H1 (cell line): ENCODE results near the gene ICAM2. TPM values are rescaled to one million over a fixed set of nuclear protein-coding genes. Genes with fewer than 3 reads are reported as not detected.

Source experiments
- CTCF ChIA-PET: fragments of 300-600 bp; sonication (Branson Sonifier 250); formaldehyde crosslinking; loops from one replicate; lab custom pipeline; 2021; ENCODE audit not compliant: partially characterized antibody; lab: Charles Lee
- POLR2A ChIA-PET: fragments of 300-600 bp; sonication (Branson Sonifier 250); formaldehyde crosslinking; loops from one replicate; lab custom pipeline; 2021; ENCODE audit warnings: inconsistent platforms; ENCODE audit not compliant: partially characterized antibody; lab: Charles Lee
- DNase-seq, 2 experiments: peaks; one replicate each; pipeline versions ENCODE4 v3.0.0 to v3.0.0-alpha.2; 2010 to 2022; ENCODE audit warnings: low spot score in 2 of 2, low read depth in 1 of 2, mixed read lengths in 1 of 2
- FAIRE-seq: peaks from 2 replicates; lab custom pipeline; 2011; peaks lifted over from hg19 to GRCh38; lab: Jason Lieb, UNC
- H2AFZ ChIP-seq: 2 replicates; pipeline ENCODE4 v1.8.1; 2012; ENCODE audit warnings: low read length, inconsistent platforms
- H2AK5ac ChIP-seq: 2 replicates; pipeline ENCODE4 v1.6.1; 2013; ENCODE audit warnings: low read depth, low read length
- H2BK120ac ChIP-seq: replicated peaks from 2 replicates; pipeline ENCODE3; 2013; ENCODE audit warnings: low read depth, low read length, inconsistent platforms
- H2BK12ac ChIP-seq: 2 replicates; pipeline ENCODE4 v1.6.1; 2013; ENCODE audit warnings: low read depth, low read length
- H2BK15ac ChIP-seq: 2 replicates; pipeline ENCODE4 v1.6.1; 2013; ENCODE audit warnings: low read length
- H2BK20ac ChIP-seq: 2 replicates; pipeline ENCODE4 v1.6.1; 2013; ENCODE audit warnings: low read length
- H2BK5ac ChIP-seq: 2 replicates; pipeline ENCODE4 v1.6.1; 2013; ENCODE audit warnings: low read depth, low read length
- H3K14ac ChIP-seq: 2 replicates; pipeline ENCODE4 v1.6.1; 2013; ENCODE audit warnings: inconsistent platforms; ENCODE audit not compliant: insufficient read length
- H3K18ac ChIP-seq: 2 replicates; pipeline ENCODE4 v1.6.1; 2013; ENCODE audit warnings: low read length; ENCODE audit errors: extremely low read depth
- H3K23ac ChIP-seq: 2 replicates; pipeline ENCODE4 v1.6.1; 2013; ENCODE audit warnings: inconsistent platforms; ENCODE audit not compliant: insufficient read length
- H3K23me2 ChIP-seq: 2 replicates; pipeline ENCODE4 v1.6.1; 2013; ENCODE audit warnings: low read depth, low read length
- H3K27ac ChIP-seq: 2 replicates; pipeline ENCODE4 v1.6.1; 2011; ENCODE audit warnings: low read depth, low read length, inconsistent platforms
- H3K27me3 ChIP-seq, 4 experiments: replicated peaks in 1 of 4; 1 replicate in 1 of 4; 2 replicates in 3 of 4; pipeline versions ENCODE4 v1.6.1 to v1.8.1; 2011 to 2013; ENCODE audit warnings: low read length in 3 of 4, mild to moderate bottlenecking in 3 of 4, inconsistent platforms in 2 of 4, mixed read lengths in 2 of 4, moderate library complexity in 1 of 4; ENCODE audit not compliant: control insufficient read depth in 3 of 4, insufficient read depth in 3 of 4; ENCODE audit errors: extremely low read depth in 1 of 4
- H3K36me3 ChIP-seq, 4 experiments: 2 replicates each; pipeline versions ENCODE4 v1.6.1 to v1.8.1; 2011 to 2013; ENCODE audit warnings: mild to moderate bottlenecking in 4 of 4, low read length in 3 of 4, moderate library complexity in 2 of 4, control low read depth in 1 of 4, inconsistent platforms in 1 of 4; ENCODE audit not compliant: insufficient read depth in 4 of 4, control insufficient read depth in 2 of 4
- H3K4ac ChIP-seq: replicated peaks from 2 replicates; pipeline ENCODE3; 2013; ENCODE audit warnings: low read length, low read depth, mixed read lengths, inconsistent platforms; ENCODE audit not compliant: insufficient read length
- H3K4me1 ChIP-seq, 4 experiments: replicated peaks in 1 of 4; 1 replicate in 1 of 4; 2 replicates in 3 of 4; pipeline versions ENCODE4 v1.6.1 to v1.8.1; 2011 to 2013; ENCODE audit warnings: low read length in 3 of 4, inconsistent platforms in 2 of 4, mixed read lengths in 1 of 4; ENCODE audit not compliant: insufficient read depth in 4 of 4, control insufficient read depth in 3 of 4
- H3K4me2 ChIP-seq, 2 experiments: 2 replicates each; pipeline versions ENCODE4 v1.6.1 to v1.8.1; 2011 to 2013; ENCODE audit warnings: low read depth in 2 of 2, low read length in 2 of 2, control low read depth in 1 of 2, inconsistent platforms in 1 of 2, mild to moderate bottlenecking in 1 of 2; ENCODE audit not compliant: insufficient read depth in 1 of 2
- H3K4me3 ChIP-seq, 4 experiments: fragments of 200-600, 300-600 bp in 1 of 4; sonication (generic), shearing (Covaris generic), sonication (Bioruptor Twin) in 1 of 4; 2 replicates each; pipeline versions ENCODE4 v1.5.1 to v1.8.1; 2011 to 2016; ENCODE audit warnings: low read length in 4 of 4, low read depth in 3 of 4, control low read depth in 2 of 4, inconsistent platforms in 2 of 4, mild to moderate bottlenecking in 2 of 4, mixed read lengths in 1 of 4, moderate library complexity in 1 of 4; ENCODE audit not compliant: insufficient read depth in 2 of 4; ENCODE audit errors: extremely low read depth in 1 of 4
- H3K56ac ChIP-seq: replicated peaks from 2 replicates; pipeline ENCODE3; 2013; ENCODE audit warnings: low read depth, mild to moderate bottlenecking, mixed read lengths, low read length, inconsistent platforms; ENCODE audit not compliant: insufficient read length
- H3K79me1 ChIP-seq: 2 replicates; pipeline ENCODE4 v1.6.1; 2013; ENCODE audit warnings: low read depth, low read length, control low read depth
- H3K79me2 ChIP-seq, 2 experiments: 2 replicates each; pipeline versions ENCODE4 v1.6.1 to v1.8.1; 2012 to 2013; ENCODE audit warnings: low read length in 2 of 2, mild to moderate bottlenecking in 2 of 2, inconsistent platforms in 1 of 2; ENCODE audit not compliant: insufficient read depth in 2 of 2, control insufficient read depth in 1 of 2
- H3K9ac ChIP-seq, 4 experiments: replicated peaks in 1 of 4; 1 replicate in 1 of 4; 2 replicates in 3 of 4; pipeline versions ENCODE4 v1.6.1 to v1.8.1; 2011 to 2013; ENCODE audit warnings: low read depth in 3 of 4, low read length in 3 of 4, control low read depth in 2 of 4, mild to moderate bottlenecking in 2 of 4, moderate library complexity in 2 of 4, inconsistent platforms in 1 of 4; ENCODE audit errors: extremely low read depth in 1 of 4
- H3K9me3 ChIP-seq, 2 experiments: 2 replicates each; pipeline versions ENCODE4 v1.6.1 to v1.8.1; 2012 to 2013; ENCODE audit warnings: mild to moderate bottlenecking in 2 of 2, moderate library complexity in 2 of 2, control low read depth in 1 of 2, inconsistent platforms in 1 of 2, low read depth in 1 of 2, low read length in 1 of 2, mixed read lengths in 1 of 2; ENCODE audit not compliant: insufficient read depth in 2 of 2
- H4K20me1 ChIP-seq, 2 experiments: replicated peaks in 1 of 2; 2 replicates each; pipeline versions ENCODE3 to v1.8.1; 2011 to 2013; ENCODE audit warnings: inconsistent platforms in 2 of 2, low read length in 2 of 2, mild to moderate bottlenecking in 1 of 2; ENCODE audit not compliant: insufficient read depth in 2 of 2, control insufficient read depth in 1 of 2
- H4K5ac ChIP-seq: 2 replicates; pipeline ENCODE4 v1.6.1; 2013; ENCODE audit warnings: low read length, low read depth, mixed read lengths, inconsistent platforms; ENCODE audit not compliant: insufficient read length
- H4K8ac ChIP-seq: 2 replicates; pipeline ENCODE4 v1.8.0; 2013; ENCODE audit warnings: mild to moderate bottlenecking, moderate library complexity, low read length, inconsistent platforms; ENCODE audit not compliant: insufficient read depth; ENCODE audit errors: extremely low read depth
- H4K91ac ChIP-seq: replicated peaks from 2 replicates; pipeline ENCODE3; 2013; ENCODE audit warnings: low read length, mixed read lengths, inconsistent platforms; ENCODE audit not compliant: insufficient read length
- CTBP2 ChIP-seq: IDR thresholded peaks from 2 replicates; pipeline ENCODE4 v1.7.0; 2011; ENCODE audit warnings: borderline replicate concordance, mild to moderate bottlenecking, moderate library complexity, mixed read lengths, low read length; ENCODE audit not compliant: insufficient read depth, insufficient read length
- GTF2F1 ChIP-seq: IDR thresholded peaks from 2 replicates; pipeline ENCODE4 v1.6.1; 2012; ENCODE audit warnings: low read depth, low read length, improper control_type of control experiment, borderline replicate concordance
- HDAC2 ChIP-seq, 2 experiments: fragments of 300-600 bp in 1 of 2; sonication (generic) in 1 of 2; IDR thresholded peaks; 2 replicates each; pipeline ENCODE4 v1.6.1; 2011 to 2012; ENCODE audit warnings: low read depth in 2 of 2, low read length in 2 of 2, mild to moderate bottlenecking in 2 of 2, moderate library complexity in 2 of 2, borderline replicate concordance in 1 of 2, inconsistent platforms in 1 of 2
- HDAC6 ChIP-seq: IDR thresholded peaks from one replicate; pipeline ENCODE4 v1.7.1; 2012; ENCODE audit warnings: low read depth, mild to moderate bottlenecking, inconsistent platforms, low read length, moderate library complexity
- JUND ChIP-seq: IDR thresholded peaks from 2 replicates; pipeline ENCODE4 v1.6.1; 2011; ENCODE audit warnings: mild to moderate bottlenecking, improper control_type of control experiment, low read length
- RFX5 ChIP-seq: IDR thresholded peaks from 2 replicates; pipeline ENCODE4 v1.6.1; 2011; ENCODE audit warnings: low read depth, low read length, improper control_type of control experiment, borderline replicate concordance
- RXRA ChIP-seq: IDR thresholded peaks from 2 replicates; pipeline ENCODE4 v1.6.1; 2011; ENCODE audit warnings: low read depth, mild to moderate bottlenecking, low read length, moderate library complexity; ENCODE audit not compliant: insufficient read depth
- SAP30 ChIP-seq: fragments of 300-600 bp; sonication (generic); IDR thresholded peaks from 2 replicates; pipeline ENCODE4 v1.7.1; 2012; ENCODE audit warnings: low read length, moderate library complexity, mild to moderate bottlenecking, inconsistent platforms; ENCODE audit not compliant: insufficient read depth, insufficient replicate concordance
- SIX5 ChIP-seq: IDR thresholded peaks from 2 replicates; pipeline ENCODE4 v1.6.1; 2011; ENCODE audit warnings: mild to moderate bottlenecking, low read depth, low read length
- SP2 ChIP-seq: IDR thresholded peaks from 2 replicates; pipeline ENCODE4 v1.6.1; 2012; ENCODE audit warnings: mild to moderate bottlenecking, low read length, inconsistent platforms
- TEAD4 ChIP-seq: IDR thresholded peaks from 2 replicates; pipeline ENCODE4 v1.6.1; 2012; ENCODE audit warnings: low read depth, low read length, inconsistent platforms, mixed read lengths
- WGBS, 2 experiments: shearing (Covaris generic) in 1 of 2; methylation state at CpG; one replicate each; pipeline versions ENCODE4 v1.1.6 to v1.1.7; 2013 to 2015; ENCODE audit warnings: low lambda C conversion rate in 2 of 2, mixed read lengths in 2 of 2, inconsistent platforms in 1 of 2, low coverage in 1 of 2, missing lambda C conversion rate in 1 of 2; ENCODE audit not compliant: insufficient replicate concordance in 2 of 2, insufficient coverage in 1 of 2, insufficient read length in 1 of 2; ENCODE audit errors: extremely low coverage in 1 of 2, missing lambda C conversion rate in 1 of 2; 5-methylcytosine and 5-hydroxymethylcytosine counted together
- polyA plus RNA-seq, 7 experiments: library from polyadenylated mRNA; depleted of rRNA in 3 of 7; stranded (reverse) in 5 of 7; unstranded in 2 of 7; fragments of >200 nt in 5 of 7; fragments of 200-250 nt in 2 of 7; gene quantifications; 1 replicate in 5 of 7; 2 replicates in 1 of 7; 4 replicates in 1 of 7; pipeline versions ENCODE4 v1.2.1 to v1.2.3, GENCODE V29; 2011 to 2013; ENCODE audit warnings: missing spikeins in 2 of 7, mixed read lengths in 2 of 7
- total RNA-seq: library from RNA; stranded (reverse); fragmentation: NEBNext Ultra II Directional; extraction: Animal tissue kit (Norgen Biotek cat#: 25700); gene quantifications from 2 replicates; pipeline ENCODE4 v1.2.1, GENCODE V29; 2021

ICAM2 gene
- total and polyA plus RNA-seq, 2 of the 8 experiments (the other 6 are each of a cell fraction or from before 2014, with no cell fraction given), result 0.45 to 0.63 TPM

- H3K79me2 ChIP-seq, result no peaks in the 10 kb centered on the region
- peaks cover 3 to 9% (median 6%) of the 10 kb centered on the region in 4 experiments for H3K4me1 ChIP-seq
- FAIRE-seq (no peak), DNase-seq (peak; percentile 43 to 54)
- no peak overlapping the region for H3K4ac ChIP-seq
- H3K9ac ChIP-seq, result no peak overlapping the region; a peak in 2 of 7 replicates
- no peak overlapping the region for H3K27ac ChIP-seq
- H3K9me3 ChIP-seq, result no peaks in the 10 kb centered on the region
- no peaks in the 10 kb centered on the region for H3K27me3 ChIP-seq
- no peak overlapping the region for H3K14ac ChIP-seq
- H3K56ac ChIP-seq, result no peak overlapping the region
- H2BK120ac ChIP-seq, result no peak overlapping the region
- H2BK12ac ChIP-seq, result peak overlapping the region; percentile 98
- H2AK5ac ChIP-seq, result peak overlapping the region; percentile 57; the same call in 1 of the 2 replicates
- H4K5ac ChIP-seq, result no peak overlapping the region
- peak overlapping the region; percentile 45 for H4K8ac ChIP-seq
- no peak overlapping the region for H3K4me3 ChIP-seq
- no peaks in the 10 kb centered on the region for H3K79me1 ChIP-seq
- no peaks in the 10 kb centered on the region for H4K20me1 ChIP-seq
- peak overlapping the region; percentile 64; the same call in 1 of the 2 replicates for H3K18ac ChIP-seq
- POLR2A ChIA-PET, result interaction anchor here (0.8 to 4.8 kb wide), 7 partner anchors 24 to 216 kb away, joined by 3 to 32 read pairs (median 4); no protein-coding TSS in a partner anchor
- no peak overlapping the region for H2BK15ac ChIP-seq
- WGBS, 2 experiments, result 73% methylated on average over 12 of the region's 12 CpGs; no CpG with 5 or more reads in 1 of the 2 experiments
- 0 out of 8 replicates have a peak, but pooled peaks cover 0 to 2% (median 0%) of the 10 kb centered on the region in 4 experiments for H3K36me3 ChIP-seq
- H2AFZ ChIP-seq, result no peak overlapping the region
- H3K23me2 ChIP-seq, result no peaks in the 10 kb centered on the region
- H2BK5ac ChIP-seq, result peak overlapping the region; percentile 97
- peak overlapping the region; percentile 89 for H2BK20ac ChIP-seq
- no peak overlapping the region for H3K23ac ChIP-seq
- H4K91ac ChIP-seq, result no peak overlapping the region
- CTCF ChIA-PET, result interaction anchor here (0.7 to 13.9 kb wide), 19 partner anchors 7 to 159 kb away, joined by 3 to 238 read pairs (median 4); partner anchors contain the start of genes ERN1 and GH1
- peak overlapping the region in 1 of 2 experiments; percentile 42; a peak in 1 of 4 replicates for H3K4me2 ChIP-seq
- TF ChIP-seq SAP30 (no peak), SIX5 (no peak), GTF2F1 (no peak), HDAC2 (IDR thresholded peaks at IDR 0.05; ENCODE audit: borderline replicate concordance in 1 of 2, low read depth in 2 of 2, low read length in 2 of 2) (no peak), SP2 (no peak), HDAC6 (no peak), RFX5 (no peak), RXRA (no peak), JUND (no peak), TEAD4 (peak; percentile 96), CTBP2 (no peak)
Measured at GRCh38 chr17:64056269-64057005, 36.0 kb upstream of the ICAM2 start.
